Measurements from ENCODE around the gene IZUMO1R. TPM values are rescaled to one million over a fixed set of nuclear protein-coding genes. Genes with fewer than 3 reads are reported as not detected.
A peak's percentile ranks its signal among the peaks of the same experiment; 100 is the strongest.

IZUMO1R gene
- total and polyA plus RNA-seq, 4 donors, result 0.21 TPM; not detected in 3

DNA sequence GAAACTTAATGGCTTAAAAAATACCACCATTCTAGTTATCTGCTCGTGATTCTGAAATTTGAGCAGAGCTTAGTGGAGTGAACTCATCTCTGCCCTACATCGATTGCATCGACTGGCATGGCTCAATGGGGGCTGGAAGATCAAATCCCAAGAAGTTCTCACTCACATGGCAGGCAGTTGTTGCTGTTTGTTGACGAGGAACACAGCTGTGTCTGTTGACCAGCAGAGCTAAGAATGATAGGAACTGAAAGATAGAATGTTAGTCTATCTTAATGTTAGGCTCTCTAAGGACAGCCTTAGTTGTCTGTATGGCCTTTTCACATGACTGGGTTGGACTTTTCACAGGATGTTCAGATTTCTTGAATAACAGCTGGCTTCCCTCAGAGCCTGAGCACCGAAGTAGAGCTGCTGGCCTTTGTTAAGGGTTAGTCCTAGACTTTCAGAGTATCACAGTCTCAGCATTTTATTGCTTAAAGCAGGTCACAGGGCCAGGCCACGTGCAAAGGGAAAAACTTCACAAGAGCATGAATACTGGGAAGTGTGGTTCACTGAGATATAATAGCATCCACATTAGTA, 31.6 kb upstream of the IZUMO1R start:
- Histone ChIP-seq H3K9ac (ENCODE audit: low read depth in 1 of 2, low read length in 2 of 2) (no peak overlapping the region), H3K4me1 (ENCODE audit: control insufficient read depth in 4 of 4, insufficient read depth in 4 of 4, low read length in 3 of 4) (no peaks in the 10 kb centered on the region), H3K27ac (ENCODE audit: low read depth in 1 of 2, low read length in 2 of 2) (no peak overlapping the region), H3K36me3 (ENCODE audit: control insufficient read depth in 4 of 4, insufficient read depth in 3 of 4, low read depth in 1 of 4, low read length in 3 of 4) (no peaks in the 10 kb centered on the region), H3K4me3 (ENCODE audit: low read depth in 1 of 3, low read length in 3 of 3) (no peak overlapping the region), H3K27me3 (ENCODE audit: control insufficient read depth in 4 of 4, insufficient read depth in 4 of 4, low read length in 3 of 4) (no peaks in the 10 kb centered on the region), H3K9me3 (ENCODE audit: control insufficient read depth in 4 of 4, low read length in 3 of 4) (peaks cover 0 to 2% (median 0%) of the 10 kb centered on the region in 4 donors)
- no peak for DNase-seq (ENCODE audit: low spot score)
- TF ChIP-seq SP1 (IDR thresholded peaks at IDR 0.05) (peak; percentile 11), GABPA (IDR thresholded peaks at IDR 0.05 in 1 of 2, conservative IDR thresholded peaks at IDR 0.05 in 1 of 2) (no peak), NR2F2 (IDR thresholded peaks at IDR 0.05) (peak; percentile 60)
- WGBS, result 56% methylated on average over 6 of the region's 6 CpGs

DNA sequence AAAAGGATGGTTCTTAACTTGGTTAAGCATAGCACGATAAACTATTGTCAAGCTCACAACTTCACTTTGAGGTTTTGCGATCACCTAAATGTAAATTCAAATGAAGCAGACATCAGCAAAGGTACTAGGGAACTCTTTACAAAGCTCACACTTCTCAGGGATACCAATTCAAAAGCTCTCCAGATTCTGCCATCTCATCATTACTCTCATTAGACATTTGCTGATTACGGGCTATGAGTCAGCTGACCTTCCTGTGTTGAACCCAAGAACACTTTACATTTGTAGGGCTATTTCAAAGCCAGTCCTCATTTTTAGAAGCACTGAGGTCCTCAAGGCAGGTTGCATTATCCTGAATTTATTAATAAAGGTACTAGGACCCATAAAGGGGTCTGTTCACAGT, 28.4 kb upstream of the IZUMO1R start:
- TF ChIP-seq EGR1 (IDR thresholded peaks at IDR 0.05; ENCODE audit: low read depth in 2 of 2) (no peak), HNF4A (conservative IDR thresholded peaks at IDR 0.05) (no peak), NR2F2 (IDR thresholded peaks at IDR 0.05) (no peak), REST (IDR thresholded peaks at IDR 0.05) (no peak), ATF3 (IDR thresholded peaks at IDR 0.05) (no peak), SP1 (IDR thresholded peaks at IDR 0.05) (no peak), YY1 (IDR thresholded peaks at IDR 0.05) (no peak), HNF4G (IDR thresholded peaks at IDR 0.05) (no peak), JUND (IDR thresholded peaks at IDR 0.05) (no peak), TAF1 (conservative IDR thresholded peaks at IDR 0.05) (no peak), RAD21 (IDR thresholded peaks at IDR 0.05) (no peak), FOXA1 (IDR thresholded peaks at IDR 0.05) (no peak), GABPA (IDR thresholded peaks at IDR 0.05 in 1 of 2, conservative IDR thresholded peaks at IDR 0.05 in 1 of 2) (no peak), RXRA (IDR thresholded peaks at IDR 0.05) (no peak), FOXA2 (IDR thresholded peaks at IDR 0.05) (no peak)
- TF ChIP-seq, protein P1, sequence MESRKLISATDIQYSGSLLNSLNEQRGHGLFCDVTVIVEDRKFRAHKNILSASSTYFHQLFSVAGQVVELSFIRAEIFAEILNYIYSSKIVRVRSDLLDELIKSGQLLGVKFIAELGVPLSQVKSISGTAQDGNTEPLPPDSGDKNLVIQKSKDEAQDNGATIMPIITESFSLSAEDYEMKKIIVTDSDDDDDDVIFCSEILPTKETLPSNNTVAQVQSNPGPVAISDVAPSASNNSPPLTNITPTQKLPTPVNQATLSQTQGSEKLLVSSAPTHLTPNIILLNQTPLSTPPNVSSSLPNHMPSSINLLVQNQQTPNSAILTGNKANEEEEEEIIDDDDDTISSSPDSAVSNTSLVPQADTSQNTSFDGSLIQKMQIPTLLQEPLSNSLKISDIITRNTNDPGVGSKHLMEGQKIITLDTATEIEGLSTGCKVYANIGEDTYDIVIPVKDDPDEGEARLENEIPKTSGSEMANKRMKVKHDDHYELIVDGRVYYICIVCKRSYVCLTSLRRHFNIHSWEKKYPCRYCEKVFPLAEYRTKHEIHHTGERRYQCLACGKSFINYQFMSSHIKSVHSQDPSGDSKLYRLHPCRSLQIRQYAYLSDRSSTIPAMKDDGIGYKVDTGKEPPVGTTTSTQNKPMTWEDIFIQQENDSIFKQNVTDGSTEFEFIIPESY (IDR thresholded peaks at IDR 0.05), result no peak
- H3K27me3 ChIP-seq (ENCODE audit: control insufficient read depth in 4 of 4, insufficient read depth in 4 of 4, low read length in 3 of 4), result no peaks in the 10 kb centered on the region
- DNase-seq (ENCODE audit: low spot score), result no peak
- H3K4me1 ChIP-seq (ENCODE audit: control insufficient read depth in 4 of 4, insufficient read depth in 4 of 4, low read length in 3 of 4), result no peaks in the 10 kb centered on the region
- WGBS, result 93% methylated on average over 3 of the region's 3 CpGs
- H3K9me3 ChIP-seq (ENCODE audit: control insufficient read depth in 4 of 4, low read length in 3 of 4), result peaks cover 0 to under 1% (median 0%) of the 10 kb centered on the region in 4 donors
- H3K9ac ChIP-seq (ENCODE audit: low read depth in 1 of 2, low read length in 2 of 2), result no peak overlapping the region
- no peak overlapping the region for H3K27ac ChIP-seq (ENCODE audit: low read depth in 1 of 2, low read length in 2 of 2)
- H3K36me3 ChIP-seq (ENCODE audit: control insufficient read depth in 4 of 4, insufficient read depth in 3 of 4, low read depth in 1 of 4, low read length in 3 of 4), result no peaks in the 10 kb centered on the region
- H3K4me3 ChIP-seq (ENCODE audit: low read depth in 1 of 3, low read length in 3 of 3), result no peak overlapping the region
